Gastrocnemius medialis (tissue), 4 donors: ENCODE results near the gene NRTN. TPM values are rescaled to one million over a fixed set of nuclear protein-coding genes. Genes with fewer than 3 reads are reported as not detected.

ENCODE experiments used
- ATAC-seq, 2 donors: fragments of 150-250 bp; one replicate each; pipeline ENCODE4 v1.9.1; 2016
- DNase-seq, 2 donors: peaks; one replicate each; pipeline ENCODE4 v3.0.0-alpha.2; 2019
- H3K27ac ChIP-seq, 4 donors: fragments of 200-600 bp; sonication (generic); 1 replicate in 1 of 4; 2 replicates in 3 of 4; pipeline ENCODE4 v1.5.1; 2016 to 2018; ENCODE audit warnings: mild to moderate bottlenecking in 2 of 4, moderate library complexity in 1 of 4
- H3K27me3 ChIP-seq, 3 donors: fragments of 200-600 bp; sonication (generic) in 2 of 3; 1 replicate in 1 of 3; 2 replicates in 2 of 3; pipeline versions ENCODE4 v1.5.1 to v1.6.0; 2016 to 2019; ENCODE audit warnings: mild to moderate bottlenecking in 1 of 3, moderate library complexity in 1 of 3
- H3K36me3 ChIP-seq, 2 donors: fragments of 200-600 bp; sonication (generic) in 1 of 2; one replicate each; pipeline ENCODE4 v1.5.1; 2017 to 2018
- H3K4me1 ChIP-seq, 2 donors: fragments of 200-600 bp; sonication (generic) in 1 of 2; one replicate each; pipeline ENCODE4 v1.5.1; 2016 to 2017; ENCODE audit warnings: mild to moderate bottlenecking in 2 of 2
- H3K4me3 ChIP-seq, 4 donors: fragments of 200-600 bp; sonication (generic) in 3 of 4; 1 replicate in 1 of 4; 2 replicates in 3 of 4; pipeline ENCODE4 v1.5.1; 2016 to 2019; ENCODE audit warnings: mild to moderate bottlenecking in 2 of 4
- H3K9me3 ChIP-seq, 3 donors: fragments of 200-600 bp; sonication (generic) in 2 of 3; 1 replicate in 1 of 3; 2 replicates in 2 of 3; pipeline ENCODE4 v1.5.1; 2016 to 2019
- CTCF ChIP-seq, 5 experiments: fragments of 450-650 bp in 3 of 5; fragments of 200-600 bp in 2 of 5; sonication (generic) in 2 of 5; IDR thresholded peaks in 4 of 5; conservative IDR thresholded peaks in 1 of 5; 1 replicate in 4 of 5; 2 replicates in 1 of 5; pipeline ENCODE4 v1.5.1; 2016 to 2019; ENCODE audit warnings: antibody characterized with exemption in 5 of 5, mild to moderate bottlenecking in 3 of 5, moderate library complexity in 3 of 5
- POLR2A ChIP-seq, 2 donors: fragments of 450-650 bp; IDR thresholded peaks; one replicate each; pipeline ENCODE4 v1.6.1; 2017; ENCODE audit warnings: antibody characterized with exemption in 2 of 2, mild to moderate bottlenecking in 2 of 2, moderate library complexity in 2 of 2
- in situ Hi-C, 4 donors: fragments of 200-750 bp; cut with MboI; loops; one replicate each; pipeline versions ENCODE4 v1.15.0 to v1.8.0; 2017; ENCODE audit warnings: low sequenced_read_pairs in 4 of 4
- intact Hi-C: fragments of 100-400 bp; cut with DNase I; formaldehyde crosslinking; loops from one replicate; pipeline ENCODE4 v1.15.1; 2023; ENCODE audit warnings: low total_unique reads
- total RNA-seq, 4 donors: library from RNA; depleted of rRNA; stranded (reverse); fragments of >200 nt; gene quantifications; one replicate each; pipeline versions ENCODE4 v1.1.0 to v1.2.3, GENCODE V29; 2016

The NRTN gene
- total RNA-seq, 4 donors from 2014 or later = not detected

- H3K9me3 ChIP-seq = no peaks in the 10 kb centered on the region
- no peak overlapping the region for H3K27ac ChIP-seq
- ATAC-seq = no peak
- H3K4me1 ChIP-seq = peaks cover 7 to 8% of the 10 kb centered on the region in 2 donors
- peaks cover 7 to 57% of the 10 kb centered on the region in 2 donors for H3K36me3 ChIP-seq
- no peak for TF ChIP-seq CTCF (IDR thresholded peaks at IDR 0.05 in 4 of 5, conservative IDR thresholded peaks at IDR 0.05 in 1 of 5)
- no peak for TF ChIP-seq POLR2A (IDR thresholded peaks at IDR 0.05)
- intact Hi-C loops (no loop called here), in situ Hi-C loops (no loop called here)
- H3K4me3 ChIP-seq = no peak overlapping the region
- no peaks in the 10 kb centered on the region for H3K27me3 ChIP-seq
- DNase-seq = no peak
These were observed 18.1 kb upstream of the NRTN start for GRCh38 chr19:5786593-5787408.

GRCh38 chr19:5787409-5788182 lies 17.3 kb upstream of the NRTN start:
- no peak for TF ChIP-seq POLR2A (IDR thresholded peaks at IDR 0.05)
- TF ChIP-seq CTCF (IDR thresholded peaks at IDR 0.05 in 4 of 5, conservative IDR thresholded peaks at IDR 0.05 in 1 of 5) = no peak
- no peaks in the 10 kb centered on the region for H3K27me3 ChIP-seq
- no peak overlapping the region for H3K27ac ChIP-seq
- H3K36me3 ChIP-seq = peaks cover 7 to 57% of the 10 kb centered on the region in 2 donors
- no peak for DNase-seq
- intact Hi-C loops (no loop called here), in situ Hi-C loops (no loop called here)
- H3K4me1 ChIP-seq = peaks cover 7 to 8% of the 10 kb centered on the region in 2 donors
- no peak for ATAC-seq
- no peak overlapping the region for H3K4me3 ChIP-seq
- H3K9me3 ChIP-seq = no peaks in the 10 kb centered on the region

- Histone ChIP-seq H3K4me3 (no peak overlapping the region), H3K9me3 (no peaks in the 10 kb centered on the region), H3K4me1 (peaks cover 7 to 8% of the 10 kb centered on the region in 2 donors), H3K36me3 (peaks cover 7 to 57% of the 10 kb centered on the region in 2 donors), H3K27me3 (no peaks in the 10 kb centered on the region), H3K27ac (no peak overlapping the region)
- intact Hi-C loops = no loop called here
- DNase-seq (no peak), ATAC-seq (no peak)
- in situ Hi-C loops = no loop called here
- TF ChIP-seq CTCF (IDR thresholded peaks at IDR 0.05 in 4 of 5, conservative IDR thresholded peaks at IDR 0.05 in 1 of 5) (no peak), POLR2A (IDR thresholded peaks at IDR 0.05) (no peak)
These were observed 16.4 kb upstream of the NRTN start for GRCh38 chr19:5788422-5788821.

GRCh38 chr19:5789351-5789761 lies 15.5 kb upstream of the NRTN start:
- in situ Hi-C loops = no loop called here
- no peaks in the 10 kb centered on the region for H3K9me3 ChIP-seq
- DNase-seq (no peak), ATAC-seq (no peak)
- no peak overlapping the region for H3K4me3 ChIP-seq
- H3K4me1 ChIP-seq = peaks cover 7 to 8% of the 10 kb centered on the region in 2 donors
- no peak overlapping the region for H3K27ac ChIP-seq
- H3K27me3 ChIP-seq = peaks cover 0 to 3% (median 0%) of the 10 kb centered on the region in 3 donors
- H3K36me3 ChIP-seq = peaks cover 7 to 56% of the 10 kb centered on the region in 2 donors
- intact Hi-C loops = no loop called here
- no peak for TF ChIP-seq POLR2A (IDR thresholded peaks at IDR 0.05)
- no peak for TF ChIP-seq CTCF (IDR thresholded peaks at IDR 0.05 in 4 of 5, conservative IDR thresholded peaks at IDR 0.05 in 1 of 5)
